GM12878 (cell line): ENCODE measurements around the gene STAMBPL1. TPM values are rescaled to one million over a fixed set of nuclear protein-coding genes. Genes with fewer than 3 reads are reported as not detected.

Experiments used
- ATAC-seq: fragments of 200-7000 bp; cut with Tn5 transposase; 3 replicates; pipeline ENCODE4 v1.9.1; 2020; ENCODE audit warnings: mild to moderate bottlenecking, moderate library complexity
- BruUV-seq: library from RNA; stranded (reverse); fragments of 400-500 nt; replicated peaks from 2 replicates; lab custom pipeline; 2021; lab: Mats Ljungman, UMichigan
- CTCF ChIA-PET: fragments of 300-600 bp; sonication (Branson Sonifier 250); formaldehyde crosslinking; extraction: SDS; loops from one replicate; lab custom pipeline; 2021; ENCODE audit warnings: inconsistent platforms; lab: Yijun Ruan, JAX
- POLR2A ChIA-PET: fragments of 350-600 bp; formaldehyde crosslinking; extraction: SDS; loops from one replicate; lab custom pipeline; 2021; ENCODE audit warnings: inconsistent platforms; lab: Charles Lee
- RAD21 ChIA-PET: fragments of 300-600 bp; sonication (Branson Sonifier 250); formaldehyde crosslinking; loops from one replicate; lab custom pipeline; 2023; ENCODE audit warnings: antibody characterized with exemption; ENCODE audit not compliant: unreplicated experiment; lab: Charles Lee
- SMC1A ChIA-PET: fragments of 300-600 bp; sonication (Branson Sonifier 250); formaldehyde crosslinking; loops from one replicate; lab custom pipeline; 2023; ENCODE audit not compliant: unreplicated experiment, uncharacterized antibody; lab: Charles Lee
- DNase-seq: peaks from one replicate; pipeline ENCODE4 v3.0.0-alpha.2; 2011; ENCODE audit warnings: low read depth, low spot score
- FAIRE-seq: peaks from 3 replicates; lab custom pipeline; 2011; peaks lifted over from hg19 to GRCh38; lab: Jason Lieb, UNC
- H2AFZ ChIP-seq: 2 replicates; pipeline ENCODE4 v1.6.0; 2011; ENCODE audit warnings: low read depth, low read length, control low read depth; ENCODE audit not compliant: control insufficient read depth
- H3K27ac ChIP-seq: 2 replicates; pipeline ENCODE4 v1.5.1; 2011; ENCODE audit warnings: control low read depth; ENCODE audit not compliant: control insufficient read depth, insufficient read depth
- H3K27me3 ChIP-seq, 2 experiments: replicated peaks in 1 of 2; 2 replicates each; pipeline versions ENCODE4 v1.6.0 to v1.6.1; 2011; ENCODE audit warnings: low read length in 1 of 2; ENCODE audit not compliant: control insufficient read depth in 2 of 2, insufficient read depth in 2 of 2
- H3K36me3 ChIP-seq, 2 experiments: 2 replicates each; pipeline ENCODE4 v1.5.1; 2011; ENCODE audit warnings: low read length in 1 of 2; ENCODE audit not compliant: control insufficient read depth in 2 of 2, insufficient read depth in 2 of 2
- H3K4me1 ChIP-seq: 2 replicates; pipeline ENCODE4 v1.6.1; 2011; ENCODE audit warnings: mild to moderate bottlenecking, low read length, moderate library complexity, mixed read lengths; ENCODE audit not compliant: control insufficient read depth, insufficient read depth
- H3K4me2 ChIP-seq: 2 replicates; pipeline ENCODE4 v1.6.0; 2011; ENCODE audit warnings: control low read depth; ENCODE audit not compliant: control insufficient read depth, insufficient read depth
- H3K4me3 ChIP-seq: fragments of 200-600 bp; sonication (generic); 2 replicates; pipeline ENCODE4 v1.5.1; 2016
- H3K79me2 ChIP-seq: 2 replicates; pipeline ENCODE4 v1.6.0; 2011; ENCODE audit warnings: low read length; ENCODE audit not compliant: control insufficient read depth, insufficient read depth
- H3K9ac ChIP-seq: 2 replicates; pipeline ENCODE4 v1.8.0; 2011; ENCODE audit warnings: low read length, control low read depth, mixed read lengths; ENCODE audit not compliant: control insufficient read depth, insufficient read depth
- H3K9me3 ChIP-seq: replicated peaks from 3 replicates; pipeline ENCODE4 v1.5.1; 2011; ENCODE audit warnings: mild to moderate bottlenecking, low read length; ENCODE audit not compliant: control insufficient read depth, insufficient read depth
- H4K20me1 ChIP-seq: 2 replicates; pipeline ENCODE4 v1.6.0; 2011; ENCODE audit not compliant: control insufficient read depth, insufficient read depth
- BHLHE40 ChIP-seq, 2 experiments: fragments of 450-650 bp in 1 of 2; IDR thresholded peaks; 2 replicates each; pipeline ENCODE4 v1.6.1; 2011 to 2017; ENCODE audit warnings: low read depth in 2 of 2, borderline replicate concordance in 1 of 2, improper control_type of control experiment in 1 of 2, low read length in 1 of 2, mild to moderate bottlenecking in 1 of 2
- BMI1 ChIP-seq: fragments of 450-650 bp; IDR thresholded peaks from 2 replicates; pipeline ENCODE4 v1.6.1; 2016; ENCODE audit warnings: mild to moderate bottlenecking, moderate library complexity, borderline replicate concordance
- HCFC1 ChIP-seq: fragments of 150-350 bp; IDR thresholded peaks from 2 replicates; pipeline ENCODE4 v1.6.1; 2014; ENCODE audit warnings: low read length
- IKZF2 ChIP-seq, 2 experiments: fragments of 450-650 bp; IDR thresholded peaks; 2 replicates each; pipeline ENCODE4 v1.6.1; 2017; ENCODE audit warnings: mild to moderate bottlenecking in 2 of 2, moderate library complexity in 2 of 2
- MYC ChIP-seq: IDR thresholded peaks from 2 replicates; pipeline ENCODE4 v1.6.1; 2011; ENCODE audit warnings: mild to moderate bottlenecking, low read length, moderate library complexity, inconsistent platforms; ENCODE audit not compliant: insufficient read depth, insufficient replicate concordance, insufficient read length, severe bottlenecking
- NFYA ChIP-seq: IDR thresholded peaks from 2 replicates; pipeline ENCODE4 v1.6.1; 2011; ENCODE audit warnings: low read depth, mild to moderate bottlenecking, low read length, improper control_type of control experiment, borderline replicate concordance
- SPI1 ChIP-seq: IDR thresholded peaks from 2 replicates; pipeline ENCODE4 v1.6.1; 2011; ENCODE audit warnings: low read depth, mild to moderate bottlenecking, low read length, moderate library complexity, borderline replicate concordance; ENCODE audit not compliant: insufficient read depth
- WRNIP1 ChIP-seq: IDR thresholded peaks from 2 replicates; pipeline ENCODE4 v1.6.1; 2011; ENCODE audit warnings: low read depth, low read length, improper control_type of control experiment, borderline replicate concordance
- ZBTB33 ChIP-seq: fragments of 450-650 bp; IDR thresholded peaks from 2 replicates; pipeline ENCODE4 v1.6.1; 2017; ENCODE audit warnings: mild to moderate bottlenecking
- ZBTB40 ChIP-seq: fragments of 450-650 bp; IDR thresholded peaks from 2 replicates; pipeline ENCODE4 v1.6.1; 2016; ENCODE audit warnings: mild to moderate bottlenecking, moderate library complexity, borderline replicate concordance
- WGBS: methylation state at CpG from one replicate; pipeline ENCODE4 v1.1.6; 2016; ENCODE audit warnings: low lambda C conversion rate; ENCODE audit not compliant: insufficient replicate concordance, insufficient coverage; ENCODE audit errors: missing lambda C conversion rate; 5-methylcytosine and 5-hydroxymethylcytosine counted together
- in situ Hi-C: fragments of 300-500 bp; cut with MboI; formaldehyde crosslinking; loops from 9 replicates; pipeline ENCODE4 v1.14.3; 2018; ENCODE audit warnings: mixed read lengths
- intact Hi-C: fragments of 100-400 bp; cut with micrococcal nuclease; formaldehyde crosslinking; loops from one replicate; pipeline ENCODE4 v1.14.2; 2022; ENCODE audit not compliant: unreplicated experiment
- polyA plus RNA-seq, 11 experiments: library from polyadenylated mRNA; depleted of rRNA in 4 of 11; unstranded in 6 of 11; stranded (reverse) in 5 of 11; fragments of >200 nt; fragmentation: Nextera tagmentation in 4 of 11; fragmentation: Illumina TruSeq in 1 of 11; extraction: Ambion mirVana in 4 of 11; extraction: Trizol in 1 of 11; gene quantifications; 1 replicate in 1 of 11; 2 replicates in 10 of 11; pipeline versions ENCODE4 v1.2.1 to v1.2.3, GENCODE V29; 2011 to 2016; ENCODE audit warnings: inconsistent platforms in 2 of 11, missing spikeins in 2 of 11, low read depth in 1 of 11
- total RNA-seq, 4 experiments: library from RNA; depleted of rRNA in 3 of 4; stranded (reverse); fragments of >200 nt in 3 of 4; fragmentation: Illumina TruSeq in 1 of 4; extraction: Trizol in 1 of 4; gene quantifications; 2 replicates each; pipeline versions ENCODE4 v1.2.1 to v1.2.3, GENCODE V29; 2013 to 2021

STAMBPL1 gene
- total and polyA plus RNA-seq, 10 of the 15 experiments (the other 5 are each of a cell fraction or from before 2014, with no cell fraction given): 7.5 to 44.1 (median 25.4) TPM

GRCh38 chr10:88964869-88965415 is 84.9 kb downstream of the STAMBPL1 start:
- ChIA-PET RAD21 (no interaction called here), CTCF (interaction anchor here (0.8 to 1.4 kb wide), 4 partner anchors 22 to 252 kb away, joined by 3 to 4 read pairs (median 3); no protein-coding TSS in a partner anchor), POLR2A (no interaction called here), SMC1A (interaction anchor here (1.0 to 1.6 kb wide), 2 partner anchors 21 to 32 kb away, joined by 3 to 5 read pairs; no protein-coding TSS in a partner anchor)
- Histone ChIP-seq H3K27ac (no peak overlapping the region), H3K4me3 (no peak overlapping the region), H3K9ac (no peak overlapping the region), H3K4me2 (no peak overlapping the region), H3K9me3 (no peaks in the 10 kb centered on the region), H2AFZ (no peak overlapping the region), H3K4me1 (no peaks in the 10 kb centered on the region), H3K27me3 (no peaks in the 10 kb centered on the region), H3K36me3 (no peaks in the 10 kb centered on the region), H4K20me1 (no peaks in the 10 kb centered on the region), H3K79me2 (no peaks in the 10 kb centered on the region)
- TF ChIP-seq NFYA: no peak
- TF ChIP-seq IKZF2 (IDR thresholded peaks at IDR 0.05): no peak
- TF ChIP-seq SPI1: no peak
- no peak for TF ChIP-seq BHLHE40 (IDR thresholded peaks at IDR 0.05; ENCODE audit: borderline replicate concordance in 1 of 2, low read depth in 2 of 2, low read length in 1 of 2)
- no peak for TF ChIP-seq WRNIP1
- ATAC-seq (no peak), FAIRE-seq (no peak), DNase-seq (no peak)
- BruUV-seq: no TSS peak
- in situ Hi-C loops: no loop called here
- intact Hi-C loops: no loop called here
- 81% methylated on average over 3 of the region's 3 CpGs for WGBS

GRCh38 chr10:88966797-88967196 is 86.8 kb downstream of the STAMBPL1 start:
- Histone ChIP-seq H3K27ac (no peak overlapping the region), H3K36me3 (no peaks in the 10 kb centered on the region), H4K20me1 (no peaks in the 10 kb centered on the region), H3K4me3 (no peak overlapping the region), H3K79me2 (no peaks in the 10 kb centered on the region), H2AFZ (no peak overlapping the region), H3K27me3 (no peaks in the 10 kb centered on the region), H3K9me3 (no peaks in the 10 kb centered on the region), H3K9ac (no peak overlapping the region), H3K4me2 (no peak overlapping the region), H3K4me1 (no peaks in the 10 kb centered on the region)
- BruUV-seq: no TSS peak
- CTCF ChIA-PET: interaction anchor here (0.7 kb wide), 1 partner anchor 22 kb away, joined by 3 read pairs; no protein-coding TSS in a partner anchor
- no peak for ATAC-seq
- POLR2A ChIA-PET: no interaction called here
- no peak for DNase-seq
- intact Hi-C loops (no loop called here), in situ Hi-C loops (no loop called here)
- WGBS: 65% methylated on average over 3 of the region's 3 CpGs
- SMC1A ChIA-PET: interaction anchor here (0.5 kb wide), 1 partner anchor 156 kb away, joined by 3 read pairs; no protein-coding TSS in a partner anchor
- no peak for FAIRE-seq
- RAD21 ChIA-PET: interaction anchor here (1.0 kb wide), 1 partner anchor 20 kb away, joined by 3 read pairs; no protein-coding TSS in a partner anchor
- no peak for TF ChIP-seq HCFC1
- TF ChIP-seq ZBTB33: no peak
- no peak for TF ChIP-seq ZBTB40
- TF ChIP-seq BMI1: no peak
- TF ChIP-seq MYC: no peak
